Fibroblast of skin of abdomen (primary cell): ENCODE data around the gene SEC24D.
A peak's percentile ranks its signal among the peaks of the same experiment; 100 is the strongest.
"Not testable (repeated sequence)": the region's sequence is repeated elsewhere in the genome, so short reads cannot be mapped to it uniquely, and the experiment has no call there.

ENCODE experiments used
- DNase-seq: peaks from one replicate; pipeline ENCODE4 v3.0.0-alpha.2; 2013

SEC24D gene

DNA sequence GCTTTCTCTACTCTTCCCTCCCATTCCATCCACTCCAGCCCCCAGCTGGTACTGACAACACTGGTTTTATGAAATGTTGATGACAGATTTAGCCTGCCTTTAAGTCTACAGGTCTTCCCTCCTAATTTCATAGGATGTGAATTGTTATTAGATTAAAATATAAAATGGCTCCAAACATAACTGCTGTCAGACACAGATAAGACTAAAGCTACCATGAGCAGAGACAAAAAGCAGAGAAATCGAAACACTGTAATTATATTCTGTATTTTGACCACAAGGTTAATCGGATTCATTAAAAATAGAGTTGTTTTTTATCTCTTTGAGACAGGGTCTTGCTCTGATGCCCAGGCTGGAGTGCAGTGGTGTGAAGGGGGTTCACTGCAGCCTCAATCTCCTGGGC, 28.3 kb downstream of the SEC24D start:
- DNase-seq = no peak

DNA sequence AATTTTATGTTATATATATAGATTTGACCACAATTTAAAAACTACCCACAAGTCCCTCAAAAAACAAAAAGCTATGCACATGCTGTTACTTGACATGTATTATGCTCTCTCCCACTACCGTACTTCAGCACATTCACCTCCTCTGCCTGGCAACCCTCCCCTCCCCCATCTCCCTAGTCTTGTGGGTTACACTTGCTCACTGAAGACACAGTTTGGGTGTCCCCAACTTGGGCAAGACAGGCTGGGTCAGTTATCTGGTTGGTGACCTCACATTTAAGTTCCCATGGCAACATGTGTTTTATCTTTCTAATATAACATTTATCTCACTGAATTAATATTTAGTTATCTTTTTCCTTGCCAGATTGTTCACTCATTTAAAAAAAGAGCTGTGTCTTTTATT, 32.7 kb downstream of the SEC24D start:
- no peak for DNase-seq

- DNase-seq = no peak
Measured at GRCh38 chr4:118801895-118802575, 33.9 kb downstream of the SEC24D start.

DNA sequence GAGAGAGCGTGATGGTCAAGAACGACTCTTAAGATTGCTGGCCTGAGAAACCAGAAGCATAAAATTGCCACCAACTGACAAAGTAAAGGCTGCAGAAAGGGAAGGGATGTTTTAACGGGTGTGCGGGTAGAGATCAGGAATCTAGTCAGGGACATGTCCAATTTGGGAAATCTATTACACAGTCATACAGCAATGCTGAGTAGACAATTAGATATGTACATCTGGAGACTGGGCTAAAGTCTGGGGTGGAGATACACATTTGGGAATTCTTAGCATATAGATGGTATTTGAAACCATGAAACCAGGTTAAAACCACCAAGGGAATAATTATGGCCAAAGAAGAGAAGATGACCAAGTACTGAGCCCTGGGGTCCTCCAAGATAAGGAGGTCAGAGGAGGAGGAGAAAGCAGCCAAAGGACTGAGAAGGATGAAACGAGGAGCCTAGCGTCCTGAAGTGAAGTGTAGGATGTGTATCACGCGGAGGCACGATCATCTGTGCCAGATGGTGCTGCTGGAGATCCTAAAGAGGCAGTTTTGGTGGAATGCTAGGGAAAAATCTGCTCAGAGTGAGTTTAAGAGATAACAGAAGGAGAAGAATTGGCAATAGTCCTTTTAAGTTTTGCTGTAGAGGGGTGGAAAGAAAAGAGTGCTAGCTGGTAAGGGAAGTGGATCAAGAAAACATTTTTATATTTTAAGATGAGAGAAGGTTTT, 36.5 kb downstream of the SEC24D start:
- peak; percentile 16 for DNase-seq

GRCh38 chr4:118798658-118799057, 37.3 kb downstream of the SEC24D start:
- DNase-seq = no peak

DNA sequence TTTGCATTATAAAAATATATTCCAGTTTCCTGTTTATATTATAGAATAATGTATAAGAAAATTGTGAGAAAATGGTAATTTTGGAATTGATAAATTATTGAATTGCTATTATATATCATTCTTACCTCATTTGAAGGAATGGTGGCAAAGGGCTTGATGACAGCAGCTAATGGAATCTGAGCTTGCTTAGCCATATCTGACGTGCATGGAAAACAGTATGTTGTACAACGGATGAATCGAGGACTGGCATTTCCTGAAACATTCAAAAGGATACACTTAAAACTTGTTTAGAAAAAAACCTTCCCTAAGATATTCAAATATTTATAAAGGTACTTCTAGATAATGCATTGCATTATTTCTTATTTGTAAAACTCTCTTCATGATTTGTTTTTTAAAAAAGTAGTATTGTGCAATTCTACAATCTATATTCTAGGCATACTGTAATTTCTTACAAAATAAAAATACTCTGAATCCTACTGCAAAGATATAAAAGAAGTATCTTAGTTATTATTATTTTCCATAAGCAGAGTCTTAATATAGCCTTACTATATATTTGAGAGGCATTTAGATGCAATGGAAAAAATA, 38.3 kb downstream of the SEC24D start:
- peak; percentile 21 for DNase-seq

- DNase-seq = not testable (repeated sequence)
Measured at GRCh38 chr4:118791690-118792446, 44.1 kb downstream of the SEC24D start.

- no peak for DNase-seq
Measured at GRCh38 chr4:118790544-118790943, 45.4 kb downstream of the SEC24D start.

DNA sequence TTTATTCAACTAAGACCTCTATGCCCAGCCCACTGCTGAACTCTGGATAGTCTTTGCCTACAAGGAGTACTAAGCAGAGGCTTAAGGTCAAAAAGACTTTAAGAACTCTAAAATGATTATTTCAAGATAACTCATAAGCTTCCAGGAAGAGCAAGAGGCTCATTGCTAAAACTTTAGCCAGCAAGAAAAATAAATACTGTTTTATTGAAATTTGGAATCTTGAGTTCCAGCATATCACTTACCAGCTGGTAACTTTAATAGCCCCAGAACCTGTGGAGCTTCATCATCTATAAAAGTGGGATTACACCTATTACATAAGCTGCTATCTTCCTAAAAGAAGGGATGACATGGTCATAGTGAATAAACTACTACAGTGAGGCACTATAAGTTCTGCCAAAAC, 47.0 kb downstream of the SEC24D start:
- DNase-seq = no peak

GRCh38 chr4:118787844-118788380, 48.0 kb downstream of the SEC24D start:
- DNase-seq = no peak

DNA sequence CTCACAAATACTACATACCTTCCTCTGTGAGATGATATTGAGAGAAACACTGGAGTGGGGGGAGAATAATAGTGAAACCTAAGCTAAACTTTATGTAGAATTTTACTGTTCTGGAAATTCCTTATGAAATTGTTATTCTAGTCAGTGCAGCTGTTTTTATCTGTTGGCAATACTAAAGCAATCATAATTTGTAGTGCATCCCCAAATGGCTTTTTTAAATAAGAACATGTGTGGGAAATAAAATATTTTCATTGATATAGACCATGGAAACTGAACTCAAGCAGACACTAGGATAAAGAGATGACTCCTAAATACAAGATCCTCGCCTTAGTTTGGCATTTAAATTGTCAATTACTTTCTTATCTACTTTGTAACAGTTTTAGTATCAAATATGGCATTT, 51.1 kb downstream of the SEC24D start:
- no peak for DNase-seq

- no peak for DNase-seq
Measured at GRCh38 chr4:118783887-118784286, 52.0 kb downstream of the SEC24D start.

GRCh38 chr4:118782886-118783285, 53.0 kb downstream of the SEC24D start:
- DNase-seq = not testable (repeated sequence)

GRCh38 chr4:118777649-118778048, 58.3 kb downstream of the SEC24D start:
- not testable (repeated sequence) for DNase-seq

DNA sequence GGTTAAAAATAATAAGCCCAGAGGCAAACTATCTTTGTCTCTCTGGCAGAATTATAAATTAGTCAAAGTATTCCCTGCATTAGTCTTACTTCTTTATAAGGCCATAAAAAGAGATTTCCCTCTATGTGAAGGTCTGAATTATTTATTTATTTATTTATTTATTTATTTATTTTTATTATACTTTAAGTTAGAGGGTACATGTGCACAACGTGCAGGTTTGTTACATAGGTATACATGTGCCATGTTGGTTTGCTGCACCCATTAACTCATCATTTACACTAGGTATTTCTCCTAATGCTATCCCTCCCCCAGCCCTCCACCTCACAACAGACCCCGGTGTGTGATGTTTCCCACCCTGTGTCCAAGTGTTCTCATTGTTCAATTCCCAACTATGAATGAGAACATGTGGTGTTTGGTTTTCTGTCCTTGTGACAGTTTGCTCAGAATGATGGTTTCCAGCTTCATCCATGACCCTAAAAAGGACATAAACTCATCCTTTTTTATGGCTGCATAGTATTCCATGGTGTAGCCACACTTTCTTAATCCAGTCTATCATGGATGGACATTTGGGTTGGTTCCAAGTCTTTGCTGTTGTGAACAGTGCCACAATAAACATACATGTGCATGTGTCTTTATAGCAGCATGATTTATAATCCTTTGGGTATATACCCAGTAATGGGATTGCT, 58.8 kb downstream of the SEC24D start:
- DNase-seq = not testable (repeated sequence)

DNA sequence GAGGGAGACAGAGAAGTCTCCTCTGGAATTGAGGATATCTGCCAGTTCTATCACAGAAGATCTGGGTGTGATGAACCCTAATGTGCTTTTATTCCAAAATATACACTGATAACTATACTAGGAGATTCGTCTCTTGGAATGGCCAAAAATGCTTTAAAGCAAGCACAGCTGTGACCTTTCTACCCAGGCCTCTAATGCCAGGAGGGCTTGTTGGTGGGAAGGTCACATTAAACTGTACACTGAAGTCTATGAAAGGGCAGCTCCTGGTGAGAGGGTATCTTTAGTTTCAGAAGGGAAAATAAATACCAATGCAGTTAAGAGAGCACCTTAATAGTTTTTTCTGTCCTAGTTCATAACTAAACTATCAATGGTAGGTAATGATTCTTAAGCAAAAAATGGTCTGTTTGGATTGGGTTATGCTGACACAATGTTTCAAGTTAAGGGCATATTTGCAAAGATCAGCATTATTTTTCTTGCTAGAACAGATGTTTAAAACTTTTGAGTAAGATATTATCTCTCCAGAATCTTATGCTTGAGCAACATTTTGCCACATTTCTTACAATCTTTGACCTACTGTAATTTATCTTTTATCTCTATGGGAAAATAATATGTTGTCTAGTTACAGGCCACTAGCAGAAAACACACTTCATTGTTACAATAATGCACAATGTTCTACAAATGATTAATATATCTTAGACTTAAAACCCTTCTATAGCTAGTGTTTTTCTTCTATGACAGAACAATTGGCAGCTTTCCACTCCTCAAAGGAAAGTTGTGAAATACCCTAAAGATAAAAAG, 59.6 kb downstream of the SEC24D start:
- DNase-seq = peak; percentile 74

- no peak for DNase-seq
Measured at GRCh38 chr4:118775405-118775804, 60.5 kb downstream of the SEC24D start.

DNA sequence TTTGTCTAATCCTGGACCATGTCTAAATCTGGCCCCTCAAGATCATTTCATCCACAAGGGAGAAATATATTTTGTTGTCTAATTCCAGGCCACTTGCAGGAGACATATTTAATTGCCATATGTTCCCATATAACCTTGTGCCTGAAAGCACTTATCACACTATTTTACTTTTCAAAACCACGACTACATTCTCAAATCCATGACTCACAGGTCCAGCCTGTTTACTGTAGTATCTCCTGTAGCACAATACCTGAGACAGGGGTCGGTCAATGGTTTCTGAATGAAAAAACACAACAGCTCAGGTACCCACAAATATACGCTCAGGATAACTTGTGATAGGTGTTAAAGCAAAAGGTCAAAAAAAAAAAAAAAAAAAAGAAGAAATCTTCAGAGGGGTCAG, 60.9 kb downstream of the SEC24D start:
- peak; percentile 44 for DNase-seq

DNA sequence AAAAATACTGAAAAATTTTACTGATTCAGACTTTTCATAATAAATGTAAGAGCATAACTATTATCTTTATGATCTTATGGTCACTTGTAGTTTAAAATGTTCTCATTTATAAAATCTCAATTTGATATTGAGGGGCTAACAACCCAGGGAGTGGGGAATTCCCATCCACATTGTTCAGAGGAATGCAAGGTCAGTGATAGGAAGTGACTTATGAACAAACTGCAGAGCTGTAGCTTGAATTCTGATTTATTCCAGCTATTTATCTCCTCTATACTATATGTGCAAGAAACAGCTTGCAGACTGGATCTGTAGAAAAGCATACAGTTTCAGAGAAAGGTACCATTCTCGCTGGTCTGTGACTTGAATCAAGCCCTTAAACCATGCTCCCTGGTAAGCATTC, 61.6 kb downstream of the SEC24D start:
- no peak for DNase-seq

- DNase-seq = peak; percentile 51
Measured at GRCh38 chr4:118773429-118773792, 62.5 kb downstream of the SEC24D start.

- DNase-seq = no peak
Measured at GRCh38 chr4:118772767-118773428, 63.0 kb downstream of the SEC24D start.
